Measurements from ENCODE around the gene ARMC9. TPM values are rescaled to one million over a fixed set of nuclear protein-coding genes. Genes with fewer than 3 reads are reported as not detected.
"Not testable (repeated sequence)": the region's sequence is repeated elsewhere in the genome, so short reads cannot be mapped to it uniquely, and the experiment has no call there.

ARMC9 gene
- total RNA-seq, 2 experiments from 2014 or later: 2.3 to 2.5 TPM

DNA sequence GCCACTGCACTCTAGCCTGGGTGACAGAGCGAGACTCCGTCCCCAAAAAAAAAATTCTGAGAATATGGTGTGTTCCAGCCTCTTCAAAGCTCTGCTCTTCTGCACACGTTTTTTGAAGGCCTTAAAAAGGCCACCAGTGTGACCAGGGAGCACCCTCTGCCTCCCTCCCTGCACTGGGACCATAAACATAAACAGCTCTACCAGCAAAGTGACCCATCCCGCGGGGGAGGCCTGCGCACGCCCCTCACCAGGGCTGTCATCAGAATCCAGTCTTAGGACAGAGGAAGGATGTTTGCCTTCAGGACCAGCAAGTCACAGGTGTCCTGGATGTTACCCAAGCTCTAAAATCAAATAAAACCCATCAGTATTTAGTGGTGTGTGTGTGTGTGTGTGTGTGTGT, 173.9 kb downstream of the ARMC9 start:
- no peaks in the 10 kb centered on the region for H3K9me3 Mint-ChIP-seq (ENCODE audit: low read depth)
- POLR2A ChIA-PET: no interaction called here
- no peak for DNase-seq
- CTCF ChIA-PET: no interaction called here
- H3K36me3 Mint-ChIP-seq (ENCODE audit: low read depth): no peaks in the 10 kb centered on the region
- no peak overlapping the region for H3K4me3 Mint-ChIP-seq
- intact Hi-C loops (cut with DNase I, micrococcal nuclease): no loop called here
- H3K27ac Mint-ChIP-seq: no peak overlapping the region
- no peaks in the 10 kb centered on the region for H3K27me3 Mint-ChIP-seq
- H3K4me1 Mint-ChIP-seq: no peaks in the 10 kb centered on the region
- no peak for ATAC-seq

GRCh38 chr2:231373184-231373583, 174.8 kb downstream of the ARMC9 start:
- Mint-ChIP-seq H3K27ac (no peak overlapping the region), H3K4me3 (no peak overlapping the region), H3K4me1 (no peaks in the 10 kb centered on the region), H3K36me3 (ENCODE audit: low read depth) (no peaks in the 10 kb centered on the region), H3K27me3 (no peaks in the 10 kb centered on the region), H3K9me3 (ENCODE audit: low read depth) (no peaks in the 10 kb centered on the region)
- DNase-seq: no peak
- ATAC-seq: no peak
- POLR2A ChIA-PET: no interaction called here
- CTCF ChIA-PET: no interaction called here
- intact Hi-C loops (cut with DNase I, micrococcal nuclease): no loop called here

DNA sequence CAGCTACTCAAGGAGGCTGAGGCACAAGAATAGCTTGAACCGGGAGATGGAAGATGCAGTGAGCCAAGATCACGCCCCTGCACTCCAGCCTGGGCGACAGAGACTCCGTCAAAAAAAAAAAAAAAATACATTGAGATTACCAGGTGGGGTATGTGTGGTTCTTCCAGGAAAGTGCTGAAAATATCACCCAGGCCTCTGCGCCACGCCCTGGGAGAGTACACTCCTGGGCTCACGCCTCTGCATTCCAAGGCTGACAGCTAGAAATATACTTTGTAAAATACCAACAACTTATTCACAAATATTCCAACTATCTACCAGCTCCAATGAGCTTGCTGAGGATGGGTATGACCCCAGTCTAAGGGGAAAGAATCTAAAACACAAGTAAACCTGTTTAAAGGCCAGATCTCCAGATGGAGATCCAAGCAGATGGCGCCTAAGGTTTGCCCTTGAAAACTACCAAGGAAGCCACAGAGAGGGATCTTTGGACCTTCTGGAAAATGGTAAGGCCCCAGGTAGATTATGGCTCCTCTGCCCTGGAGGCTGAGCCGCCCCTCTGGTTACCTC, 175.4 kb downstream of the ARMC9 start:
- no peak for ATAC-seq
- Mint-ChIP-seq H3K9me3 (ENCODE audit: low read depth) (no peaks in the 10 kb centered on the region), H3K27me3 (no peaks in the 10 kb centered on the region), H3K27ac (no peak overlapping the region), H3K4me1 (no peaks in the 10 kb centered on the region), H3K36me3 (ENCODE audit: low read depth) (no peaks in the 10 kb centered on the region), H3K4me3 (no peak overlapping the region)
- ChIA-PET POLR2A (no interaction called here), CTCF (interaction anchor here (1.5 kb wide), 1 partner anchor 37 kb away, joined by 5 read pairs; no protein-coding TSS in a partner anchor)
- intact Hi-C loops (cut with DNase I, micrococcal nuclease): no loop called here
- no peak for DNase-seq

GRCh38 chr2:231374771-231375170, 176.3 kb downstream of the ARMC9 start:
- intact Hi-C loops (cut with DNase I, micrococcal nuclease): no loop called here
- no peak overlapping the region for H3K4me3 Mint-ChIP-seq
- no peak overlapping the region for H3K27ac Mint-ChIP-seq
- ChIA-PET POLR2A (no interaction called here), CTCF (interaction anchor here (0.6 to 1.5 kb wide), 5 partner anchors 10 to 78 kb away, joined by 3 to 5 read pairs (median 3); no protein-coding TSS in a partner anchor)
- DNase-seq: no peak
- ATAC-seq: no peak
- no peaks in the 10 kb centered on the region for H3K36me3 Mint-ChIP-seq (ENCODE audit: low read depth)
- no peaks in the 10 kb centered on the region for H3K4me1 Mint-ChIP-seq
- H3K27me3 Mint-ChIP-seq: no peaks in the 10 kb centered on the region
- no peaks in the 10 kb centered on the region for H3K9me3 Mint-ChIP-seq (ENCODE audit: low read depth)

- H3K4me1 Mint-ChIP-seq; intact Hi-C loops (cut with DNase I, micrococcal nuclease); ATAC-seq; POLR2A ChIA-PET; DNase-seq; H3K4me3 Mint-ChIP-seq; H3K27me3 Mint-ChIP-seq; H3K27ac Mint-ChIP-seq; H3K36me3 Mint-ChIP-seq (ENCODE audit: low read depth); H3K9me3 Mint-ChIP-seq (ENCODE audit: low read depth); CTCF ChIA-PET: not testable (repeated sequence)
These were observed 177.7 kb downstream of the ARMC9 start for GRCh38 chr2:231375994-231376615.

GRCh38 chr2:231376857-231377256, 178.4 kb downstream of the ARMC9 start:
- intact Hi-C loops (cut with DNase I, micrococcal nuclease): no loop called here
- Mint-ChIP-seq H3K4me3 (no peak overlapping the region), H3K27me3 (no peaks in the 10 kb centered on the region), H3K9me3 (ENCODE audit: low read depth) (no peaks in the 10 kb centered on the region), H3K4me1 (no peaks in the 10 kb centered on the region), H3K36me3 (ENCODE audit: low read depth) (no peaks in the 10 kb centered on the region), H3K27ac (no peak overlapping the region)
- no peak for ATAC-seq
- ChIA-PET POLR2A (no interaction called here), CTCF (no interaction called here)
- no peak for DNase-seq

GRCh38 chr2:231378026-231378722, 179.7 kb downstream of the ARMC9 start:
- CTCF ChIA-PET: no interaction called here
- Mint-ChIP-seq H3K9me3 (ENCODE audit: low read depth) (no peaks in the 10 kb centered on the region), H3K27me3 (no peaks in the 10 kb centered on the region)

GRCh38 chr2:231379266-231380215, 181.1 kb downstream of the ARMC9 start:
- DNase-seq (no peak), ATAC-seq (no peak)
- H3K36me3 Mint-ChIP-seq (ENCODE audit: low read depth): no peaks in the 10 kb centered on the region
- CTCF ChIA-PET: no interaction called here
- POLR2A ChIA-PET: no interaction called here
- H3K27me3 Mint-ChIP-seq: no peaks in the 10 kb centered on the region
- intact Hi-C loops (cut with DNase I, micrococcal nuclease): no loop called here
- H3K27ac Mint-ChIP-seq: no peak overlapping the region
- no peaks in the 10 kb centered on the region for H3K9me3 Mint-ChIP-seq (ENCODE audit: low read depth)
- H3K4me1 Mint-ChIP-seq: no peaks in the 10 kb centered on the region
- no peak overlapping the region for H3K4me3 Mint-ChIP-seq

More at GRCh38 chr2:231378026-231378722, 179.7 kb downstream of the ARMC9 start:
- no peak overlapping the region for H3K27ac Mint-ChIP-seq
- H3K36me3 Mint-ChIP-seq (ENCODE audit: low read depth): no peaks in the 10 kb centered on the region
- H3K4me1 Mint-ChIP-seq: no peaks in the 10 kb centered on the region
- POLR2A ChIA-PET: no interaction called here
- intact Hi-C loops (cut with DNase I, micrococcal nuclease): no loop called here
- ATAC-seq: no peak
- no peak overlapping the region for H3K4me3 Mint-ChIP-seq
- no peak for DNase-seq

DNA sequence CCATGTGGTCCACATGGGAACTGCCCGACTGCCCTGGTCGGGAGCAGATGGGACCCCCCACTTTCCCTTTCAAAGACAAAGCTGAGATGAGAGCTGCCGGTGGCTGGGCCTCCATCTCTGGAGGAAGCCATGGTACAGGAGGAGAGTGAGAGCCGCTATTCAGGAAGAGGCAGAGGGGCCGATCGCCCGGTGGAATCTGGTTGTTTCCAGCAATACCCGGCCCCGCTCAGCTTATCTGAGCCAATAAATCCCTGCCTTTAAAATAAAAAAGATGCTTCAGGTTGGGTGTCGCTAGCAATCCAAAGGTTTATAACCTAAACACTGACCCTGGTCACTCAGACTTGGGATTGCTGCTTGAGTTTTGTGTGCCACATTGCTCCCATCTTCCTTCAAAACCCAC, 181.9 kb downstream of the ARMC9 start:
- ChIA-PET CTCF (no interaction called here), POLR2A (no interaction called here)
- no peak overlapping the region for H3K4me3 Mint-ChIP-seq
- DNase-seq (no peak), ATAC-seq (no peak)
- H3K27me3 Mint-ChIP-seq: no peaks in the 10 kb centered on the region
- no peaks in the 10 kb centered on the region for H3K36me3 Mint-ChIP-seq (ENCODE audit: low read depth)
- no peaks in the 10 kb centered on the region for H3K9me3 Mint-ChIP-seq (ENCODE audit: low read depth)
- H3K27ac Mint-ChIP-seq: no peak overlapping the region
- H3K4me1 Mint-ChIP-seq: no peaks in the 10 kb centered on the region
- intact Hi-C loops (cut with DNase I, micrococcal nuclease): no loop called here

GRCh38 chr2:231380991-231381847, 182.8 kb downstream of the ARMC9 start:
- Mint-ChIP-seq H3K9me3 (ENCODE audit: low read depth) (peaks cover 4% of the 10 kb centered on the region), H3K4me1 (no peaks in the 10 kb centered on the region), H3K27ac (no peak overlapping the region), H3K27me3 (no peaks in the 10 kb centered on the region), H3K4me3 (no peak overlapping the region), H3K36me3 (ENCODE audit: low read depth) (no peaks in the 10 kb centered on the region)
- ChIA-PET CTCF (no interaction called here), POLR2A (no interaction called here)
- intact Hi-C loops (cut with DNase I, micrococcal nuclease): no loop called here
- ATAC-seq (no peak), DNase-seq (no peak)

DNA sequence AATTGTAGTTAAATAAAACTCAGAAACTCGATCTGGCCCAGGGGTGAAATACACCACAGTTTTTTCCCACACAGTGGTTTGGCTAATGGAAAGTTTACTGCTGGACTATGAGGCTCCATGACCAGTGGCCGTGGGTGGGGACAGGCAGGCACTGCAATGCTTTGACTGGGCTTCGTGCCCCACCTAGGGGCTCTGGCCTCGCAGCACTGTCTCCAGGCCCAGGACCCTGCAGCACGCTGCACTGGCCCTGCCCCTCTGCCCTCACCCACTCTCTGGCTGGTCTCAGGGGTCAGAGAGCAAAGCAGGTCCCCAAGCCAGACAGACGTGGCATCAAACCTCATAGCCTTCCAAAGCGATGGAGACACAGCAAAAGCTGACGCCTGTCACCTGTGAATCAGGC, 183.7 kb downstream of the ARMC9 start:
- no peak for ATAC-seq
- intact Hi-C loops (cut with DNase I, micrococcal nuclease): no loop called here
- Mint-ChIP-seq H3K4me1 (no peaks in the 10 kb centered on the region), H3K27ac (no peak overlapping the region), H3K36me3 (ENCODE audit: low read depth) (no peaks in the 10 kb centered on the region), H3K4me3 (no peak overlapping the region), H3K9me3 (ENCODE audit: low read depth) (peaks cover 4% of the 10 kb centered on the region), H3K27me3 (no peaks in the 10 kb centered on the region)
- POLR2A ChIA-PET: no interaction called here
- CTCF ChIA-PET: no interaction called here
- DNase-seq: no peak

Measured in activated CD4-positive, alpha-beta T cell treated with anti-CD3 and anti-CD28 coated beads for 36 hours (primary cell).